ENCODE data around the gene ACTA1. TPM values are rescaled to one million over a fixed set of nuclear protein-coding genes. Genes with fewer than 3 reads are reported as not detected.

Gene ACTA1
- total RNA-seq, 4 donors from 2014 or later = 0.33 to 0.40 TPM; not detected in 2

- Histone ChIP-seq H3K27ac (no peak overlapping the region), H3K9me3 (no peaks in the 10 kb centered on the region), H3K36me3 (peaks cover 33 to 34% of the 10 kb centered on the region in 2 donors), H3K4me1 (no peaks in the 10 kb centered on the region), H3K27me3 (no peaks in the 10 kb centered on the region), H3K4me3 (replicated peaks in 1 of 3) (no peak overlapping the region)
- DNase-seq = no peak
- intact Hi-C loops (cut with DNase I) = no loop called here
- WGBS, 2 donors = 81 to 88% methylated on average over 5 of the region's 5 CpGs
- TF ChIP-seq, protein P1, sequence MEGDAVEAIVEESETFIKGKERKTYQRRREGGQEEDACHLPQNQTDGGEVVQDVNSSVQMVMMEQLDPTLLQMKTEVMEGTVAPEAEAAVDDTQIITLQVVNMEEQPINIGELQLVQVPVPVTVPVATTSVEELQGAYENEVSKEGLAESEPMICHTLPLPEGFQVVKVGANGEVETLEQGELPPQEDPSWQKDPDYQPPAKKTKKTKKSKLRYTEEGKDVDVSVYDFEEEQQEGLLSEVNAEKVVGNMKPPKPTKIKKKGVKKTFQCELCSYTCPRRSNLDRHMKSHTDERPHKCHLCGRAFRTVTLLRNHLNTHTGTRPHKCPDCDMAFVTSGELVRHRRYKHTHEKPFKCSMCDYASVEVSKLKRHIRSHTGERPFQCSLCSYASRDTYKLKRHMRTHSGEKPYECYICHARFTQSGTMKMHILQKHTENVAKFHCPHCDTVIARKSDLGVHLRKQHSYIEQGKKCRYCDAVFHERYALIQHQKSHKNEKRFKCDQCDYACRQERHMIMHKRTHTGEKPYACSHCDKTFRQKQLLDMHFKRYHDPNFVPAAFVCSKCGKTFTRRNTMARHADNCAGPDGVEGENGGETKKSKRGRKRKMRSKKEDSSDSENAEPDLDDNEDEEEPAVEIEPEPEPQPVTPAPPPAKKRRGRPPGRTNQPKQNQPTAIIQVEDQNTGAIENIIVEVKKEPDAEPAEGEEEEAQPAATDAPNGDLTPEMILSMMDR (IDR thresholded peaks at IDR 0.05) = peak in 2 of 6 experiments; percentile 26 to 28
- no peak for TF ChIP-seq POLR2A (IDR thresholded peaks at IDR 0.05)
Measured at GRCh38 chr1:229452956-229453801, 19.3 kb upstream of the ACTA1 start.

DNA sequence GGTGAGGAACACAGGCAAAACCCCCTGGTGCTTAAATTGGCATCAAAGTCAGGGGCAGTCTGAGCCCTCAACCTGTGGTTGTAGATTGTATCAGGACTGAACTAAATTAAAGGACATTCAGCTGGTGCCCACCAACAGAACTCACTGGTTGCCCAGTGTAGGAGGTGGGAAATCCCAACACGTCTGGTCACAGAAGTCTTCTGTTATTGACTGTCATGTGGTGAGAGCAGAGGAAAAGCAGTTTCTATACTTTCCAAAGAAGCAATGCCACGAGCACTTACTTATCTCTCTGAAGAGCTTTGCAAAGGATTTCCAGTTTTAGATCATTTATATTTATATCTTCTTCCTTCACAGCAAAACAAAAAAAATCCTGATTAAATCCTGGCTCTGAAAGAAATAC, 15.0 kb upstream of the ACTA1 start:
- no peak for TF ChIP-seq POLR2A (IDR thresholded peaks at IDR 0.05)
- TF ChIP-seq, protein P1 (IDR thresholded peaks at IDR 0.05) = no peak
- Histone ChIP-seq H3K27ac (no peak overlapping the region), H3K4me3 (replicated peaks in 1 of 3) (no peak overlapping the region), H3K4me1 (no peaks in the 10 kb centered on the region), H3K36me3 (peaks cover 25 to 52% of the 10 kb centered on the region in 2 donors), H3K27me3 (no peaks in the 10 kb centered on the region), H3K9me3 (no peaks in the 10 kb centered on the region)
- DNase-seq = no peak
- intact Hi-C loops (cut with DNase I) = no loop called here
- 83 to 84% methylated on average over 2 of the region's 2 CpGs for WGBS, 2 donors

DNA sequence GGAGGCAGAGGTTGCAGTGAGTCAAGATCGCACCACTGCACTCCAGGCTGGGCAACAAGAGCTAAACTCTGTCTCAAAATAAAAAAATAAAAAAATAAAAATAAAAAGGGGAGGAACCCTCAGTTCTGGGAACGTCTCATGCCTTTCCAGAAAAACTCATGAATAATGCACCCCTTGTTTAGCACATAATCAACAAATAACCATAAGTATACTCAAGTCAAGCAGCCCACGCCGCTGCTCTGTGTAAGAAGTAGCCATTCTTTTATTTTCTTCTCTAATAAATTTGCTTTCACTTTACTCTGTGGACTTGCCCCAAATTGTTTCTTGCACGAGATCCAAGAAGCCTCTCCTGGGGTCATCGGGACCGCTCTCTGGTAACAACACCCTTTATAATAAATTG, 14.5 kb upstream of the ACTA1 start:
- Histone ChIP-seq H3K9me3 (no peaks in the 10 kb centered on the region), H3K4me3 (replicated peaks in 1 of 3) (no peak overlapping the region), H3K27ac (no peak overlapping the region), H3K27me3 (no peaks in the 10 kb centered on the region), H3K4me1 (no peaks in the 10 kb centered on the region), H3K36me3 (peaks cover 27 to 54% of the 10 kb centered on the region in 2 donors)
- DNase-seq = no peak
- 85 to 92% methylated on average over 7 of the region's 7 CpGs for WGBS, 2 donors
- intact Hi-C loops (cut with DNase I) = no loop called here
- no peak for TF ChIP-seq POLR2A (IDR thresholded peaks at IDR 0.05)
- TF ChIP-seq, protein P1 (IDR thresholded peaks at IDR 0.05) = no peak

GRCh38 chr1:229447809-229448252, 13.9 kb upstream of the ACTA1 start:
- TF ChIP-seq, protein P1 (IDR thresholded peaks at IDR 0.05) = no peak
- TF ChIP-seq POLR2A (IDR thresholded peaks at IDR 0.05) = no peak
- WGBS, 2 donors = 90 to 91% methylated on average over 11 of the region's 11 CpGs
- intact Hi-C loops (cut with DNase I) = no loop called here

GRCh38 chr1:229445828-229446227, 11.9 kb upstream of the ACTA1 start:
- H3K4me1 ChIP-seq = no peaks in the 10 kb centered on the region
- no peaks in the 10 kb centered on the region for H3K9me3 ChIP-seq
- WGBS, 2 donors = 93 to 94% methylated on average over 4 of the region's 4 CpGs
- TF ChIP-seq, protein P1 (IDR thresholded peaks at IDR 0.05) = no peak
- TF ChIP-seq POLR2A (IDR thresholded peaks at IDR 0.05) = no peak
- no peak overlapping the region for H3K27ac ChIP-seq
- DNase-seq = no peak
- H3K36me3 ChIP-seq = peaks cover 31 to 64% of the 10 kb centered on the region in 2 donors
- H3K4me3 ChIP-seq (replicated peaks in 1 of 3) = no peak overlapping the region
- intact Hi-C loops (cut with DNase I) = no loop called here
- no peaks in the 10 kb centered on the region for H3K27me3 ChIP-seq

More at GRCh38 chr1:229447809-229448252, 13.9 kb upstream of the ACTA1 start:
- Histone ChIP-seq H3K27ac (no peak overlapping the region), H3K4me1 (no peaks in the 10 kb centered on the region), H3K27me3 (no peaks in the 10 kb centered on the region), H3K9me3 (no peaks in the 10 kb centered on the region), H3K36me3 (peaks cover 31 to 54% of the 10 kb centered on the region in 2 donors), H3K4me3 (replicated peaks in 1 of 3) (no peak overlapping the region)
- DNase-seq = no peak
